ENCODE results near the gene TMEM235. TPM values are rescaled to one million over a fixed set of nuclear protein-coding genes. Genes with fewer than 3 reads are reported as not detected.

TMEM235 gene
- total and polyA plus RNA-seq, 9 of the 15 experiments (the other 6 are each of a cell fraction or from before 2014, with no cell fraction given), result not detected

DNA sequence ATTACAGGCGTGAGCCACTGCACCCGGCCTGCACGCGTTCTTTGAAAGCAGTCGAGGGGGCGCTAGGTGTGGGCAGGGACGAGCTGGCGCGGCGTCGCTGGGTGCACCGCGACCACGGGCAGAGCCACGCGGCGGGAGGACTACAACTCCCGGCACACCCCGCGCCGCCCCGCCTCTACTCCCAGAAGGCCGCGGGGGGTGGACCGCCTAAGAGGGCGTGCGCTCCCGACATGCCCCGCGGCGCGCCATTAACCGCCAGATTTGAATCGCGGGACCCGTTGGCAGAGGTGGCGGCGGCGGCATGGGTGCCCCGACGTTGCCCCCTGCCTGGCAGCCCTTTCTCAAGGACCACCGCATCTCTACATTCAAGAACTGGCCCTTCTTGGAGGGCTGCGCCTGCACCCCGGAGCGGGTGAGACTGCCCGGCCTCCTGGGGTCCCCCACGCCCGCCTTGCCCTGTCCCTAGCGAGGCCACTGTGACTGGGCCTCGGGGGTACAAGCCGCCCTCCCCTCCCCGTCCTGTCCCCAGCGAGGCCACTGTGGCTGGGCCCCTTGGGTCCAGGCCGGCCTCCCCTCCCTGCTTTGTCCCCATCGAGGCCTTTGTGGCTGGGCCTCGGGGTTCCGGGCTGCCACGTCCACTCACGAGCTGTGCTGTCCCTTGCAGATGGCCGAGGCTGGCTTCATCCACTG, 17.3 kb upstream of the TMEM235 start, which contains the start of gene BIRC5 (continued):
- TF ChIP-seq NR4A1 (CRISPR knock-in tag; IDR thresholded peaks at IDR 0.05), result no peak
- TF ChIP-seq NR4A1 (tag; IDR thresholded peaks at IDR 0.05), result 0 out of 2 replicates have a peak, but pooled peaks have one; percentile 41
- TF ChIP-seq, protein P1, sequence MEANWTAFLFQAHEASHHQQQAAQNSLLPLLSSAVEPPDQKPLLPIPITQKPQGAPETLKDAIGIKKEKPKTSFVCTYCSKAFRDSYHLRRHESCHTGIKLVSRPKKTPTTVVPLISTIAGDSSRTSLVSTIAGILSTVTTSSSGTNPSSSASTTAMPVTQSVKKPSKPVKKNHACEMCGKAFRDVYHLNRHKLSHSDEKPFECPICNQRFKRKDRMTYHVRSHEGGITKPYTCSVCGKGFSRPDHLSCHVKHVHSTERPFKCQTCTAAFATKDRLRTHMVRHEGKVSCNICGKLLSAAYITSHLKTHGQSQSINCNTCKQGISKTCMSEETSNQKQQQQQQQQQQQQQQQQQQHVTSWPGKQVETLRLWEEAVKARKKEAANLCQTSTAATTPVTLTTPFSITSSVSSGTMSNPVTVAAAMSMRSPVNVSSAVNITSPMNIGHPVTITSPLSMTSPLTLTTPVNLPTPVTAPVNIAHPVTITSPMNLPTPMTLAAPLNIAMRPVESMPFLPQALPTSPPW (CRISPR knock-in tag; IDR thresholded peaks at IDR 0.05), result peak; percentile 73
- TF ChIP-seq, protein P2, sequence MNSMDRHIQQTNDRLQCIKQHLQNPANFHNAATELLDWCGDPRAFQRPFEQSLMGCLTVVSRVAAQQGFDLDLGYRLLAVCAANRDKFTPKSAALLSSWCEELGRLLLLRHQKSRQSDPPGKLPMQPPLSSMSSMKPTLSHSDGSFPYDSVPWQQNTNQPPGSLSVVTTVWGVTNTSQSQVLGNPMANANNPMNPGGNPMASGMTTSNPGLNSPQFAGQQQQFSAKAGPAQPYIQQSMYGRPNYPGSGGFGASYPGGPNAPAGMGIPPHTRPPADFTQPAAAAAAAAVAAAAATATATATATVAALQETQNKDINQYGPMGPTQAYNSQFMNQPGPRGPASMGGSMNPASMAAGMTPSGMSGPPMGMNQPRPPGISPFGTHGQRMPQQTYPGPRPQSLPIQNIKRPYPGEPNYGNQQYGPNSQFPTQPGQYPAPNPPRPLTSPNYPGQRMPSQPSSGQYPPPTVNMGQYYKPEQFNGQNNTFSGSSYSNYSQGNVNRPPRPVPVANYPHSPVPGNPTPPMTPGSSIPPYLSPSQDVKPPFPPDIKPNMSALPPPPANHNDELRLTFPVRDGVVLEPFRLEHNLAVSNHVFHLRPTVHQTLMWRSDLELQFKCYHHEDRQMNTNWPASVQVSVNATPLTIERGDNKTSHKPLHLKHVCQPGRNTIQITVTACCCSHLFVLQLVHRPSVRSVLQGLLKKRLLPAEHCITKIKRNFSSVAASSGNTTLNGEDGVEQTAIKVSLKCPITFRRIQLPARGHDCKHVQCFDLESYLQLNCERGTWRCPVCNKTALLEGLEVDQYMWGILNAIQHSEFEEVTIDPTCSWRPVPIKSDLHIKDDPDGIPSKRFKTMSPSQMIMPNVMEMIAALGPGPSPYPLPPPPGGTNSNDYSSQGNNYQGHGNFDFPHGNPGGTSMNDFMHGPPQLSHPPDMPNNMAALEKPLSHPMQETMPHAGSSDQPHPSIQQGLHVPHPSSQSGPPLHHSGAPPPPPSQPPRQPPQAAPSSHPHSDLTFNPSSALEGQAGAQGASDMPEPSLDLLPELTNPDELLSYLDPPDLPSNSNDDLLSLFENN (IDR thresholded peaks at IDR 0.05; ENCODE audit: low read depth in 2 of 2, low read length in 2 of 2), result 0 out of 4 replicates have a peak, but pooled peaks of 1 of the 2 experiments have one; percentile 7
- no peak for TF ChIP-seq PHB2 (IDR thresholded peaks at IDR 0.05; ENCODE audit: low read depth)
- TF ChIP-seq, protein P3, sequence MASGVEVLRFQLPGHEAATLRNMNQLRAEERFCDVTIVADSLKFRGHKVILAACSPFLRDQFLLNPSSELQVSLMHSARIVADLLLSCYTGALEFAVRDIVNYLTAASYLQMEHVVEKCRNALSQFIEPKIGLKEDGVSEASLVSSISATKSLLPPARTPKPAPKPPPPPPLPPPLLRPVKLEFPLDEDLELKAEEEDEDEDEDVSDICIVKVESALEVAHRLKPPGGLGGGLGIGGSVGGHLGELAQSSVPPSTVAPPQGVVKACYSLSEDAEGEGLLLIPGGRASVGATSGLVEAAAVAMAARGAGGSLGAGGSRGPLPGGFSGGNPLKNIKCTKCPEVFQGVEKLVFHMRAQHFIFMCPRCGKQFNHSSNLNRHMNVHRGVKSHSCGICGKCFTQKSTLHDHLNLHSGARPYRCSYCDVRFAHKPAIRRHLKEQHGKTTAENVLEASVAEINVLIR (CRISPR knock-in tag; IDR thresholded peaks at IDR 0.05), result no peak
- TF ChIP-seq, protein P4, sequence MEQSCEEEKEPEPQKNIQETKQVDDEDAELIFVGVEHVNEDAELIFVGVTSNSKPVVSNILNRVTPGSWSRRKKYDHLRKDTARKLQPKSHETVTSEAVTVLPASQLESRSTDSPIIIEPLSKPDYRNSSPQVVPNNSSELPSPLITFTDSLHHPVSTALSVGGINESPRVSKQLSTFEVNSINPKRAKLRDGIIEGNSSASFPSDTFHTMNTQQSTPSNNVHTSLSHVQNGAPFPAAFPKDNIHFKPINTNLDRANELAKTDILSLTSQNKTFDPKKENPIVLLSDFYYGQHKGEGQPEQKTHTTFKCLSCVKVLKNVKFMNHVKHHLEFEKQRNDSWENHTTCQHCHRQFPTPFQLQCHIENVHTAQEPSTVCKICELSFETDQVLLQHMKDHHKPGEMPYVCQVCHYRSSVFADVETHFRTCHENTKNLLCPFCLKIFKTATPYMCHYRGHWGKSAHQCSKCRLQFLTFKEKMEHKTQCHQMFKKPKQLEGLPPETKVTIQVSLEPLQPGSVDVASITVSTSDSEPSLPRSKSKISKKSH (CRISPR knock-in tag; IDR thresholded peaks at IDR 0.05), result no peak
- TF ChIP-seq, protein P5, sequence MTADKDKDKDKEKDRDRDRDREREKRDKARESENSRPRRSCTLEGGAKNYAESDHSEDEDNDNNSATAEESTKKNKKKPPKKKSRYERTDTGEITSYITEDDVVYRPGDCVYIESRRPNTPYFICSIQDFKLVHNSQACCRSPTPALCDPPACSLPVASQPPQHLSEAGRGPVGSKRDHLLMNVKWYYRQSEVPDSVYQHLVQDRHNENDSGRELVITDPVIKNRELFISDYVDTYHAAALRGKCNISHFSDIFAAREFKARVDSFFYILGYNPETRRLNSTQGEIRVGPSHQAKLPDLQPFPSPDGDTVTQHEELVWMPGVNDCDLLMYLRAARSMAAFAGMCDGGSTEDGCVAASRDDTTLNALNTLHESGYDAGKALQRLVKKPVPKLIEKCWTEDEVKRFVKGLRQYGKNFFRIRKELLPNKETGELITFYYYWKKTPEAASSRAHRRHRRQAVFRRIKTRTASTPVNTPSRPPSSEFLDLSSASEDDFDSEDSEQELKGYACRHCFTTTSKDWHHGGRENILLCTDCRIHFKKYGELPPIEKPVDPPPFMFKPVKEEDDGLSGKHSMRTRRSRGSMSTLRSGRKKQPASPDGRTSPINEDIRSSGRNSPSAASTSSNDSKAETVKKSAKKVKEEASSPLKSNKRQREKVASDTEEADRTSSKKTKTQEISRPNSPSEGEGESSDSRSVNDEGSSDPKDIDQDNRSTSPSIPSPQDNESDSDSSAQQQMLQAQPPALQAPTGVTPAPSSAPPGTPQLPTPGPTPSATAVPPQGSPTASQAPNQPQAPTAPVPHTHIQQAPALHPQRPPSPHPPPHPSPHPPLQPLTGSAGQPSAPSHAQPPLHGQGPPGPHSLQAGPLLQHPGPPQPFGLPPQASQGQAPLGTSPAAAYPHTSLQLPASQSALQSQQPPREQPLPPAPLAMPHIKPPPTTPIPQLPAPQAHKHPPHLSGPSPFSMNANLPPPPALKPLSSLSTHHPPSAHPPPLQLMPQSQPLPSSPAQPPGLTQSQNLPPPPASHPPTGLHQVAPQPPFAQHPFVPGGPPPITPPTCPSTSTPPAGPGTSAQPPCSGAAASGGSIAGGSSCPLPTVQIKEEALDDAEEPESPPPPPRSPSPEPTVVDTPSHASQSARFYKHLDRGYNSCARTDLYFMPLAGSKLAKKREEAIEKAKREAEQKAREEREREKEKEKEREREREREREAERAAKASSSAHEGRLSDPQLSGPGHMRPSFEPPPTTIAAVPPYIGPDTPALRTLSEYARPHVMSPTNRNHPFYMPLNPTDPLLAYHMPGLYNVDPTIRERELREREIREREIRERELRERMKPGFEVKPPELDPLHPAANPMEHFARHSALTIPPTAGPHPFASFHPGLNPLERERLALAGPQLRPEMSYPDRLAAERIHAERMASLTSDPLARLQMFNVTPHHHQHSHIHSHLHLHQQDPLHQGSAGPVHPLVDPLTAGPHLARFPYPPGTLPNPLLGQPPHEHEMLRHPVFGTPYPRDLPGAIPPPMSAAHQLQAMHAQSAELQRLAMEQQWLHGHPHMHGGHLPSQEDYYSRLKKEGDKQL (CRISPR knock-in tag; IDR thresholded peaks at IDR 0.05; ENCODE audit: borderline replicate concordance), result 0 out of 2 replicates have a peak, but pooled peaks have one; percentile 27
- TF ChIP-seq ZFX (CRISPR knock-in tag; IDR thresholded peaks at IDR 0.05), result peak; percentile 88
- TF ChIP-seq, protein P6, sequence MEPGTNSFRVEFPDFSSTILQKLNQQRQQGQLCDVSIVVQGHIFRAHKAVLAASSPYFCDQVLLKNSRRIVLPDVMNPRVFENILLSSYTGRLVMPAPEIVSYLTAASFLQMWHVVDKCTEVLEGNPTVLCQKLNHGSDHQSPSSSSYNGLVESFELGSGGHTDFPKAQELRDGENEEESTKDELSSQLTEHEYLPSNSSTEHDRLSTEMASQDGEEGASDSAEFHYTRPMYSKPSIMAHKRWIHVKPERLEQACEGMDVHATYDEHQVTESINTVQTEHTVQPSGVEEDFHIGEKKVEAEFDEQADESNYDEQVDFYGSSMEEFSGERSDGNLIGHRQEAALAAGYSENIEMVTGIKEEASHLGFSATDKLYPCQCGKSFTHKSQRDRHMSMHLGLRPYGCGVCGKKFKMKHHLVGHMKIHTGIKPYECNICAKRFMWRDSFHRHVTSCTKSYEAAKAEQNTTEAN (CRISPR knock-in tag; IDR thresholded peaks at IDR 0.05), result peak; percentile 67; the same call in 1 of the 2 replicates
